Endothelial cell of umbilical vein (primary cell): Measurements from ENCODE around the gene PAQR6. TPM values are rescaled to one million over a fixed set of nuclear protein-coding genes. Genes with fewer than 3 reads are reported as not detected.

Source experiments
- BruUV-seq: library from RNA; stranded (reverse); fragments of 400-500 nt; replicated peaks from 2 replicates; lab custom pipeline; 2021; lab: Mats Ljungman, UMichigan
- CTCF ChIA-PET: fragments of 300-600, 350-600 bp; sonication (Branson Sonifier 250); formaldehyde crosslinking; loops from one replicate; lab custom pipeline; 2021; ENCODE audit warnings: antibody characterized with exemption, inconsistent platforms; lab: Charles Lee
- POLR2A ChIA-PET: fragments of 300-600, 350-600 bp; sonication (Branson Sonifier 250); formaldehyde crosslinking; loops from one replicate; lab custom pipeline; 2021; ENCODE audit warnings: antibody characterized with exemption, inconsistent platforms; lab: Charles Lee
- DNase-seq: peaks from one replicate; pipeline ENCODE4 v3.0.0-alpha.2; 2011; ENCODE audit warnings: low read depth, low spot score
- FAIRE-seq: peaks from 2 replicates; lab custom pipeline; 2011; peaks lifted over from hg19 to GRCh38; lab: Jason Lieb, UNC
- H2AFZ ChIP-seq: 2 replicates; pipeline ENCODE4 v1.6.0; 2012; ENCODE audit warnings: low read depth, low read length, control low read depth, inconsistent platforms
- H3K27ac ChIP-seq: 2 replicates; pipeline ENCODE4 v1.5.1; 2011; ENCODE audit warnings: low read depth, mild to moderate bottlenecking, control low read depth, low read length, moderate library complexity; ENCODE audit not compliant: insufficient read depth
- H3K27me3 ChIP-seq, 2 experiments: 2 replicates each; pipeline versions ENCODE4 v1.6.0 to v1.6.1; 2011; ENCODE audit warnings: low read length in 2 of 2, mixed read lengths in 1 of 2; ENCODE audit not compliant: control insufficient read depth in 2 of 2, insufficient read depth in 2 of 2
- H3K36me3 ChIP-seq, 2 experiments: 2 replicates in 1 of 2; 3 replicates in 1 of 2; pipeline ENCODE4 v1.5.1; 2011; ENCODE audit warnings: low read length in 2 of 2, mild to moderate bottlenecking in 1 of 2, moderate library complexity in 1 of 2; ENCODE audit not compliant: control insufficient read depth in 2 of 2, insufficient read depth in 2 of 2; ENCODE audit errors: extremely low read depth in 1 of 2
- H3K4me1 ChIP-seq: 3 replicates; pipeline ENCODE4 v1.5.1; 2011; ENCODE audit warnings: mild to moderate bottlenecking, low read length; ENCODE audit not compliant: control insufficient read depth, insufficient read depth; ENCODE audit errors: extremely low read depth
- H3K4me2 ChIP-seq: 2 replicates; pipeline ENCODE4 v1.6.1; 2011; ENCODE audit warnings: low read length, control low read depth, mixed read lengths; ENCODE audit not compliant: insufficient read depth
- H3K4me3 ChIP-seq, 3 experiments: fragments of 200-600 bp in 1 of 3; sonication (generic), shearing (Covaris generic) in 1 of 3; replicated peaks in 1 of 3; 2 replicates each; pipeline ENCODE4 v1.5.1; 2011 to 2016; ENCODE audit warnings: control low read depth in 3 of 3, low read length in 3 of 3, mild to moderate bottlenecking in 2 of 3, inconsistent platforms in 1 of 3, low read depth in 1 of 3, moderate library complexity in 1 of 3; ENCODE audit not compliant: insufficient read depth in 1 of 3
- H3K79me2 ChIP-seq: 2 replicates; pipeline ENCODE4 v1.6.0; 2012; ENCODE audit warnings: low read length, inconsistent platforms; ENCODE audit not compliant: control insufficient read depth, insufficient read depth
- H3K9ac ChIP-seq: replicated peaks from 2 replicates; pipeline ENCODE3; 2011; ENCODE audit warnings: low read length, control low read depth; ENCODE audit not compliant: insufficient read depth; ENCODE audit errors: extremely low read depth
- H3K9me1 ChIP-seq: replicated peaks from 3 replicates; pipeline ENCODE4 v1.6.0; 2011; ENCODE audit warnings: mild to moderate bottlenecking, low read length; ENCODE audit not compliant: control insufficient read depth, insufficient read depth; ENCODE audit errors: extremely low read depth
- H3K9me3 ChIP-seq: replicated peaks from 2 replicates; pipeline ENCODE4 v1.5.1; 2012; ENCODE audit warnings: low read length, inconsistent platforms; ENCODE audit not compliant: control insufficient read depth, insufficient read depth
- H4K20me1 ChIP-seq: replicated peaks from 2 replicates; pipeline ENCODE3; 2011; ENCODE audit warnings: mild to moderate bottlenecking, low read length; ENCODE audit not compliant: control insufficient read depth, insufficient read depth; ENCODE audit errors: extremely low read depth
- CTCF ChIP-seq, 2 donors: IDR thresholded peaks; 1 replicate in 1 of 2; 2 replicates in 1 of 2; pipeline ENCODE4 v1.5.1; 2011; ENCODE audit warnings: low read length in 2 of 2, mild to moderate bottlenecking in 2 of 2, moderate library complexity in 2 of 2, control low read depth in 1 of 2, inconsistent platforms in 1 of 2, low read depth in 1 of 2; ENCODE audit not compliant: insufficient read depth in 1 of 2; ENCODE audit errors: extremely low read depth in 1 of 2
- EZH2 ChIP-seq: IDR thresholded peaks from 2 replicates; pipeline ENCODE4 v1.6.1; 2012; ENCODE audit warnings: borderline replicate concordance, low read depth, mild to moderate bottlenecking, moderate library complexity, low read length, inconsistent platforms; ENCODE audit not compliant: severe bottlenecking
- FOS ChIP-seq: IDR thresholded peaks from 2 replicates; pipeline ENCODE4 v1.6.1; 2011; ENCODE audit warnings: mild to moderate bottlenecking, low read length, moderate library complexity, borderline replicate concordance; ENCODE audit not compliant: insufficient read depth
- GATA2 ChIP-seq: IDR thresholded peaks from 2 replicates; pipeline ENCODE4 v1.7.0; 2011; ENCODE audit warnings: low read depth, mild to moderate bottlenecking, moderate library complexity, mixed read lengths, low read length; ENCODE audit not compliant: insufficient read length, insufficient read depth
- JUN ChIP-seq: IDR thresholded peaks from 2 replicates; pipeline ENCODE4 v1.6.1; 2011; ENCODE audit warnings: borderline replicate concordance, low read depth; ENCODE audit not compliant: insufficient read length, insufficient read depth
- MAX ChIP-seq: IDR thresholded peaks from 2 replicates; pipeline ENCODE4 v1.6.1; 2011; ENCODE audit not compliant: insufficient read depth, insufficient read length
- MYC ChIP-seq: IDR thresholded peaks from one replicate; pipeline ENCODE4 v1.6.1; 2011; ENCODE audit warnings: mild to moderate bottlenecking, low read depth, low read length
- POLR2A ChIP-seq: IDR thresholded peaks from 2 replicates; pipeline ENCODE4 v1.6.1; 2012; ENCODE audit warnings: low read depth, mild to moderate bottlenecking, control low read depth, low read length
- POLR2AphosphoS5 ChIP-seq: IDR thresholded peaks from 2 replicates; pipeline ENCODE4 v1.6.1; 2012; ENCODE audit warnings: low read depth, mild to moderate bottlenecking, control low read depth, low read length, moderate library complexity; ENCODE audit not compliant: insufficient read depth
- dilution Hi-C: fragments of 300-500 bp; cut with MboI; formaldehyde crosslinking; loops from one replicate; pipeline ENCODE4 v1.15.0; 2019; ENCODE audit warnings: low sequenced_read_pairs; ENCODE audit not compliant: extremely low pct_ligation_motif_present
- intact Hi-C: fragments of 100-400 bp; cut with micrococcal nuclease; formaldehyde crosslinking; loops from one replicate; pipeline ENCODE4 v1.10.0; 2022
- polyA plus RNA-seq, 4 experiments: library from polyadenylated mRNA; depleted of rRNA in 3 of 4; stranded (reverse) in 3 of 4; unstranded in 1 of 4; fragments of >200 nt; gene quantifications; 2 replicates each; pipeline versions ENCODE4 v1.2.1 to v1.2.3, GENCODE V29; 2011 to 2012; ENCODE audit warnings: missing spikeins in 1 of 4
- total RNA-seq: library from RNA; stranded (reverse); gene quantifications from 2 replicates; pipeline ENCODE4 v1.2.3, GENCODE V29; 2021

Gene PAQR6
- total and polyA plus RNA-seq, 2 donors (not counting 3 experiments of a cell fraction or from before 2014, with no cell fraction given), result 1.6 to 2.2 TPM

- DNase-seq (no peak), FAIRE-seq (no peak)
- Histone ChIP-seq H3K27me3 (no peaks in the 10 kb centered on the region), H3K4me1 (peaks cover 15% of the 10 kb centered on the region), H3K4me3 (no peak overlapping the region), H3K36me3 (peaks cover 0 to 2% of the 10 kb centered on the region in 2 experiments), H3K9me1 (no peaks in the 10 kb centered on the region), H2AFZ (no peak overlapping the region), H3K9me3 (no peaks in the 10 kb centered on the region), H3K9ac (no peak overlapping the region), H3K79me2 (peaks cover 15% of the 10 kb centered on the region), H3K27ac (no peak overlapping the region), H3K4me2 (no peak overlapping the region), H4K20me1 (peaks cover under 1% of the 10 kb centered on the region)
- dilution Hi-C loops, result no loop called here
- BruUV-seq, result no TSS peak
- ChIA-PET CTCF (interaction anchor here (0.7 kb wide), 1 partner anchor 34 kb away, joined by 3 read pairs; no protein-coding TSS in a partner anchor), POLR2A (no interaction called here)
- no peak for TF ChIP-seq MYC
- TF ChIP-seq FOS, result no peak
- TF ChIP-seq MAX, result no peak
- TF ChIP-seq GATA2, result no peak
- TF ChIP-seq CTCF (IDR thresholded peaks at IDR 0.05; ENCODE audit: extremely low read depth in 1 of 2, insufficient read depth in 1 of 2, low read depth in 1 of 2, low read length in 2 of 2), result no peak
- no peak for TF ChIP-seq JUN
- no peak for TF ChIP-seq EZH2
- TF ChIP-seq POLR2A, result no peak
- no peak for TF ChIP-seq POLR2AphosphoS5
- intact Hi-C loops, result no loop called here
Measured at GRCh38 chr1:156286061-156286460, 38.2 kb upstream of the PAQR6 start.
